ENCODE data around the gene CADM1. TPM values are rescaled to one million over a fixed set of nuclear protein-coding genes. Genes with fewer than 3 reads are reported as not detected.

The CADM1 gene
- polyA plus RNA-seq, 1 donor (not counting 4 experiments of a cell fraction or from before 2014, with no cell fraction given): 9.5 TPM

- no peaks in the 10 kb centered on the region for H3K9me3 ChIP-seq (ENCODE audit: control insufficient read depth, low read depth, low read length)
- H3K27ac ChIP-seq (ENCODE audit: control insufficient read depth, insufficient read depth, low read length): no peak overlapping the region
- DNase-seq (ENCODE audit: low read depth, low spot score) (no peak), FAIRE-seq (no peak)
- no peak overlapping the region for H2AFZ ChIP-seq (ENCODE audit: control insufficient read depth, low read length)
- H3K4me3 ChIP-seq (ENCODE audit: control insufficient read depth in 2 of 3, extremely low read depth in 1 of 3, insufficient read depth in 2 of 3, low read depth in 1 of 3, low read length in 3 of 3): no peak overlapping the region
- H4K20me1 ChIP-seq (ENCODE audit: control insufficient read depth, extremely low read depth, insufficient read depth, low read length): no peaks in the 10 kb centered on the region
- no peak for TF ChIP-seq CTCF (optimal IDR thresholded peaks at IDR 0.05 in 1 of 3, IDR thresholded peaks at IDR 0.05 in 1 of 3, conservative IDR thresholded peaks at IDR 0.05 in 1 of 3; ENCODE audit: extremely low read depth in 1 of 3, insufficient read depth in 2 of 3, low read length in 3 of 3)
- H3K27me3 ChIP-seq (ENCODE audit: control insufficient read depth, extremely low read depth, insufficient read depth, low read length): no peaks in the 10 kb centered on the region
- H3K4me2 ChIP-seq (ENCODE audit: control insufficient read depth, extremely low read depth, insufficient read depth, low read depth, low read length): no peak overlapping the region
- dilution Hi-C loops (cut with MboI; ENCODE audit: extremely low pct_ligation_motif_present, low sequenced_read_pairs): no loop called here
- no peak overlapping the region for H3K9ac ChIP-seq (ENCODE audit: control insufficient read depth, extremely low read depth, insufficient read depth, low read length)
- H3K4me1 ChIP-seq (ENCODE audit: control insufficient read depth, extremely low read depth, insufficient read depth, low read length): no peaks in the 10 kb centered on the region
- no peaks in the 10 kb centered on the region for H3K36me3 ChIP-seq (ENCODE audit: control insufficient read depth in 2 of 2, extremely low read depth in 1 of 2, insufficient read depth in 2 of 2, low read length in 2 of 2)
- no peaks in the 10 kb centered on the region for H3K9me1 ChIP-seq (ENCODE audit: control insufficient read depth, extremely low read depth, insufficient read depth, low read length)
- H3K79me2 ChIP-seq (ENCODE audit: control insufficient read depth, insufficient read depth, low read length): no peaks in the 10 kb centered on the region
Observed at GRCh38 chr11:115181538-115181937, 322.7 kb downstream of the CADM1 start.

GRCh38 chr11:115180272-115180671 is 323.9 kb downstream of the CADM1 start:
- TF ChIP-seq CTCF (optimal IDR thresholded peaks at IDR 0.05 in 1 of 3, IDR thresholded peaks at IDR 0.05 in 1 of 3, conservative IDR thresholded peaks at IDR 0.05 in 1 of 3; ENCODE audit: extremely low read depth in 1 of 3, insufficient read depth in 2 of 3, low read length in 3 of 3) (no peak), EZH2 (IDR thresholded peaks at IDR 0.05; ENCODE audit: low read length) (no peak)
- Histone ChIP-seq H3K79me2 (ENCODE audit: control insufficient read depth, insufficient read depth, low read length) (no peaks in the 10 kb centered on the region), H3K4me2 (ENCODE audit: control insufficient read depth, extremely low read depth, insufficient read depth, low read depth, low read length) (no peak overlapping the region), H2AFZ (ENCODE audit: control insufficient read depth, low read length) (no peak overlapping the region), H3K36me3 (ENCODE audit: control insufficient read depth in 2 of 2, extremely low read depth in 1 of 2, insufficient read depth in 2 of 2, low read length in 2 of 2) (no peaks in the 10 kb centered on the region), H3K9ac (ENCODE audit: control insufficient read depth, extremely low read depth, insufficient read depth, low read length) (no peak overlapping the region), H4K20me1 (ENCODE audit: control insufficient read depth, extremely low read depth, insufficient read depth, low read length) (no peaks in the 10 kb centered on the region), H3K9me3 (ENCODE audit: control insufficient read depth, low read depth, low read length) (no peaks in the 10 kb centered on the region), H3K4me1 (ENCODE audit: control insufficient read depth, extremely low read depth, insufficient read depth, low read length) (no peaks in the 10 kb centered on the region), H3K27me3 (ENCODE audit: control insufficient read depth, extremely low read depth, insufficient read depth, low read length) (no peaks in the 10 kb centered on the region), H3K9me1 (ENCODE audit: control insufficient read depth, extremely low read depth, insufficient read depth, low read length) (no peaks in the 10 kb centered on the region), H3K27ac (ENCODE audit: control insufficient read depth, insufficient read depth, low read length) (no peak overlapping the region), H3K4me3 (ENCODE audit: control insufficient read depth in 2 of 3, extremely low read depth in 1 of 3, insufficient read depth in 2 of 3, low read depth in 1 of 3, low read length in 3 of 3) (no peak overlapping the region)
- DNase-seq (ENCODE audit: low read depth, low spot score): no peak
- no peak for FAIRE-seq
- dilution Hi-C loops (cut with MboI; ENCODE audit: extremely low pct_ligation_motif_present, low sequenced_read_pairs): no loop called here

Measured in keratinocyte (primary cell).